GM12878 (cell line): ENCODE measurements around the gene SNX13. TPM values are rescaled to one million over a fixed set of nuclear protein-coding genes. Genes with fewer than 3 reads are reported as not detected.

Experiments
- ATAC-seq: fragments of 200-7000 bp; cut with Tn5 transposase; 3 replicates; pipeline ENCODE4 v1.9.1; 2020; ENCODE audit warnings: mild to moderate bottlenecking, moderate library complexity
- BruUV-seq: library from RNA; stranded (reverse); fragments of 400-500 nt; replicated peaks from 2 replicates; lab custom pipeline; 2021; lab: Mats Ljungman, UMichigan
- CTCF ChIA-PET: fragments of 300-600 bp; sonication (Branson Sonifier 250); formaldehyde crosslinking; extraction: SDS; loops from one replicate; lab custom pipeline; 2021; ENCODE audit warnings: inconsistent platforms; lab: Yijun Ruan, JAX
- POLR2A ChIA-PET: fragments of 350-600 bp; formaldehyde crosslinking; extraction: SDS; loops from one replicate; lab custom pipeline; 2021; ENCODE audit warnings: inconsistent platforms; lab: Charles Lee
- RAD21 ChIA-PET: fragments of 300-600 bp; sonication (Branson Sonifier 250); formaldehyde crosslinking; loops from one replicate; lab custom pipeline; 2023; ENCODE audit warnings: antibody characterized with exemption; ENCODE audit not compliant: unreplicated experiment; lab: Charles Lee
- SMC1A ChIA-PET: fragments of 300-600 bp; sonication (Branson Sonifier 250); formaldehyde crosslinking; loops from one replicate; lab custom pipeline; 2023; ENCODE audit not compliant: unreplicated experiment, uncharacterized antibody; lab: Charles Lee
- DNase-seq: peaks from one replicate; pipeline ENCODE4 v3.0.0-alpha.2; 2011; ENCODE audit warnings: low read depth, low spot score
- FAIRE-seq: peaks from 3 replicates; lab custom pipeline; 2011; peaks lifted over from hg19 to GRCh38; lab: Jason Lieb, UNC
- H2AFZ ChIP-seq: 2 replicates; pipeline ENCODE4 v1.6.0; 2011; ENCODE audit warnings: low read depth, low read length, control low read depth; ENCODE audit not compliant: control insufficient read depth
- H3K27ac ChIP-seq: 2 replicates; pipeline ENCODE4 v1.5.1; 2011; ENCODE audit warnings: control low read depth; ENCODE audit not compliant: control insufficient read depth, insufficient read depth
- H3K27me3 ChIP-seq, 2 experiments: replicated peaks in 1 of 2; 2 replicates each; pipeline versions ENCODE4 v1.6.0 to v1.6.1; 2011; ENCODE audit warnings: low read length in 1 of 2; ENCODE audit not compliant: control insufficient read depth in 2 of 2, insufficient read depth in 2 of 2
- H3K36me3 ChIP-seq, 2 experiments: 2 replicates each; pipeline ENCODE4 v1.5.1; 2011; ENCODE audit warnings: low read length in 1 of 2; ENCODE audit not compliant: control insufficient read depth in 2 of 2, insufficient read depth in 2 of 2
- H3K4me1 ChIP-seq: 2 replicates; pipeline ENCODE4 v1.6.1; 2011; ENCODE audit warnings: mild to moderate bottlenecking, low read length, moderate library complexity, mixed read lengths; ENCODE audit not compliant: control insufficient read depth, insufficient read depth
- H3K4me2 ChIP-seq: 2 replicates; pipeline ENCODE4 v1.6.0; 2011; ENCODE audit warnings: control low read depth; ENCODE audit not compliant: control insufficient read depth, insufficient read depth
- H3K4me3 ChIP-seq: fragments of 200-600 bp; sonication (generic); 2 replicates; pipeline ENCODE4 v1.5.1; 2016
- H3K79me2 ChIP-seq: 2 replicates; pipeline ENCODE4 v1.6.0; 2011; ENCODE audit warnings: low read length; ENCODE audit not compliant: control insufficient read depth, insufficient read depth
- H3K9ac ChIP-seq: 2 replicates; pipeline ENCODE4 v1.8.0; 2011; ENCODE audit warnings: low read length, control low read depth, mixed read lengths; ENCODE audit not compliant: control insufficient read depth, insufficient read depth
- H3K9me3 ChIP-seq: replicated peaks from 3 replicates; pipeline ENCODE4 v1.5.1; 2011; ENCODE audit warnings: mild to moderate bottlenecking, low read length; ENCODE audit not compliant: control insufficient read depth, insufficient read depth
- H4K20me1 ChIP-seq: 2 replicates; pipeline ENCODE4 v1.6.0; 2011; ENCODE audit not compliant: control insufficient read depth, insufficient read depth
- ASH2L ChIP-seq: fragments of 300-600, 200-600 bp; sonication (generic); IDR thresholded peaks from 2 replicates; pipeline ENCODE4 v1.6.1; 2017; ENCODE audit warnings: low read depth, mild to moderate bottlenecking, borderline replicate concordance
- FOXK2 ChIP-seq: fragments of 450-650 bp; IDR thresholded peaks from 2 replicates; pipeline ENCODE4 v1.6.1; 2017; ENCODE audit warnings: mild to moderate bottlenecking, moderate library complexity
- JUNB ChIP-seq: IDR thresholded peaks from 2 replicates; pipeline ENCODE4 v1.6.1; 2016; ENCODE audit warnings: antibody characterized with exemption, mild to moderate bottlenecking
- KDM1A ChIP-seq: fragments of 200-600 bp; sonication (generic); IDR thresholded peaks from 2 replicates; pipeline ENCODE4 v1.6.1; 2016; ENCODE audit warnings: borderline replicate concordance
- PAX5 ChIP-seq: IDR thresholded peaks from 2 replicates; pipeline ENCODE4 v1.6.1; 2011; ENCODE audit warnings: low read depth, low read length, borderline replicate concordance
- RFX5 ChIP-seq: IDR thresholded peaks from 2 replicates; pipeline ENCODE4 v1.6.1; 2011; ENCODE audit warnings: low read depth, low read length, improper control_type of control experiment
- WGBS: methylation state at CpG from one replicate; pipeline ENCODE4 v1.1.6; 2016; ENCODE audit warnings: low lambda C conversion rate; ENCODE audit not compliant: insufficient replicate concordance, insufficient coverage; ENCODE audit errors: missing lambda C conversion rate; 5-methylcytosine and 5-hydroxymethylcytosine counted together
- in situ Hi-C: fragments of 300-500 bp; cut with MboI; formaldehyde crosslinking; loops from 9 replicates; pipeline ENCODE4 v1.14.3; 2018; ENCODE audit warnings: mixed read lengths
- intact Hi-C: fragments of 100-400 bp; cut with micrococcal nuclease; formaldehyde crosslinking; loops from one replicate; pipeline ENCODE4 v1.14.2; 2022; ENCODE audit not compliant: unreplicated experiment
- polyA plus RNA-seq, 11 experiments: library from polyadenylated mRNA; depleted of rRNA in 4 of 11; unstranded in 6 of 11; stranded (reverse) in 5 of 11; fragments of >200 nt; fragmentation: Nextera tagmentation in 4 of 11; fragmentation: Illumina TruSeq in 1 of 11; extraction: Ambion mirVana in 4 of 11; extraction: Trizol in 1 of 11; gene quantifications; 1 replicate in 1 of 11; 2 replicates in 10 of 11; pipeline versions ENCODE4 v1.2.1 to v1.2.3, GENCODE V29; 2011 to 2016; ENCODE audit warnings: inconsistent platforms in 2 of 11, missing spikeins in 2 of 11, low read depth in 1 of 11
- total RNA-seq, 4 experiments: library from RNA; depleted of rRNA in 3 of 4; stranded (reverse); fragments of >200 nt in 3 of 4; fragmentation: Illumina TruSeq in 1 of 4; extraction: Trizol in 1 of 4; gene quantifications; 2 replicates each; pipeline versions ENCODE4 v1.2.1 to v1.2.3, GENCODE V29; 2013 to 2021
- TF ChIP-seq, protein P1 (sequence below): fragments of 450-650 bp; IDR thresholded peaks from 2 replicates; pipeline ENCODE4 v1.6.1; 2014; ENCODE audit warnings: mild to moderate bottlenecking
- TF ChIP-seq, protein P2 (sequence below): fragments of 450-650 bp; IDR thresholded peaks from 2 replicates; pipeline ENCODE4 v1.6.1; 2018; ENCODE audit warnings: mild to moderate bottlenecking, low read depth, moderate library complexity; ENCODE audit not compliant: partially characterized antibody

The SNX13 gene
- total and polyA plus RNA-seq, 10 of the 15 experiments (the other 5 are each of a cell fraction or from before 2014, with no cell fraction given): 2.2 to 17.1 (median 11.9) TPM

DNA sequence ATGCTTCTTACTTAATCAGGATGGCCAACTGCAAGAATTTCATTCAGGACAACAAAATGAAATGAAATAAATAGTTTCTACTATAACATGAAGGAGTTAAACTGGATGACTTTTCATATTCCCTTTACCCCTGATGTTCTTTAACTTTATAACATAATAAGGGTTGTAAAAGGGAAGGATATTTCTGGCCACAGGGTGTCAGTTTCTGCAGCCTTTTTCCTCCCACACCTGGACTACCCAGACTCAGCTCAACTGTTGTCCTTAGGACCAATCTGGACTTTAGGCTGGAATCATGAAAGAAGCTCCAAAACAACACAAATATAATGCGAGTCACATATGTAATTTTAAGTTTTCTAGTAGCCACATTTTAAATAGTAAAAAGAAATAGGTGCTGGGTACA lies 44.0 kb upstream of the SNX13 start:
- H2AFZ ChIP-seq: no peak overlapping the region
- H3K9ac ChIP-seq: no peak overlapping the region
- H3K9me3 ChIP-seq: no peaks in the 10 kb centered on the region
- FAIRE-seq (no peak), ATAC-seq (no peak), DNase-seq (no peak)
- in situ Hi-C loops (no loop called here), intact Hi-C loops (no loop called here)
- no peaks in the 10 kb centered on the region for H3K4me1 ChIP-seq
- no peaks in the 10 kb centered on the region for H3K79me2 ChIP-seq
- WGBS: 0% methylated on average over 1 of the region's 1 CpG
- ChIA-PET RAD21 (interaction anchor here (0.9 to 1.2 kb wide), 2 partner anchors 12 to 214 kb away, joined by 3 read pairs; no protein-coding TSS in a partner anchor), CTCF (interaction anchor here (3.3 kb wide), 1 partner anchor 213 kb away, joined by 16 read pairs; no protein-coding TSS in a partner anchor), SMC1A (interaction anchor here (1.1 to 1.2 kb wide), 2 partner anchors 8 to 214 kb away, joined by 3 to 5 read pairs; no protein-coding TSS in a partner anchor), POLR2A (no interaction called here)
- H3K4me2 ChIP-seq: no peak overlapping the region
- H4K20me1 ChIP-seq: no peaks in the 10 kb centered on the region
- H3K4me3 ChIP-seq: no peak overlapping the region
- BruUV-seq: no TSS peak
- no peak overlapping the region for H3K27ac ChIP-seq
- TF ChIP-seq, protein P1, sequence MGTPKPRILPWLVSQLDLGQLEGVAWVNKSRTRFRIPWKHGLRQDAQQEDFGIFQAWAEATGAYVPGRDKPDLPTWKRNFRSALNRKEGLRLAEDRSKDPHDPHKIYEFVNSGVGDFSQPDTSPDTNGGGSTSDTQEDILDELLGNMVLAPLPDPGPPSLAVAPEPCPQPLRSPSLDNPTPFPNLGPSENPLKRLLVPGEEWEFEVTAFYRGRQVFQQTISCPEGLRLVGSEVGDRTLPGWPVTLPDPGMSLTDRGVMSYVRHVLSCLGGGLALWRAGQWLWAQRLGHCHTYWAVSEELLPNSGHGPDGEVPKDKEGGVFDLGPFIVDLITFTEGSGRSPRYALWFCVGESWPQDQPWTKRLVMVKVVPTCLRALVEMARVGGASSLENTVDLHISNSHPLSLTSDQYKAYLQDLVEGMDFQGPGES: no peak
- no peak for TF ChIP-seq PAX5
- no peak for TF ChIP-seq KDM1A
- TF ChIP-seq FOXK2: no peak
- TF ChIP-seq ASH2L: no peak
- TF ChIP-seq, protein P2, sequence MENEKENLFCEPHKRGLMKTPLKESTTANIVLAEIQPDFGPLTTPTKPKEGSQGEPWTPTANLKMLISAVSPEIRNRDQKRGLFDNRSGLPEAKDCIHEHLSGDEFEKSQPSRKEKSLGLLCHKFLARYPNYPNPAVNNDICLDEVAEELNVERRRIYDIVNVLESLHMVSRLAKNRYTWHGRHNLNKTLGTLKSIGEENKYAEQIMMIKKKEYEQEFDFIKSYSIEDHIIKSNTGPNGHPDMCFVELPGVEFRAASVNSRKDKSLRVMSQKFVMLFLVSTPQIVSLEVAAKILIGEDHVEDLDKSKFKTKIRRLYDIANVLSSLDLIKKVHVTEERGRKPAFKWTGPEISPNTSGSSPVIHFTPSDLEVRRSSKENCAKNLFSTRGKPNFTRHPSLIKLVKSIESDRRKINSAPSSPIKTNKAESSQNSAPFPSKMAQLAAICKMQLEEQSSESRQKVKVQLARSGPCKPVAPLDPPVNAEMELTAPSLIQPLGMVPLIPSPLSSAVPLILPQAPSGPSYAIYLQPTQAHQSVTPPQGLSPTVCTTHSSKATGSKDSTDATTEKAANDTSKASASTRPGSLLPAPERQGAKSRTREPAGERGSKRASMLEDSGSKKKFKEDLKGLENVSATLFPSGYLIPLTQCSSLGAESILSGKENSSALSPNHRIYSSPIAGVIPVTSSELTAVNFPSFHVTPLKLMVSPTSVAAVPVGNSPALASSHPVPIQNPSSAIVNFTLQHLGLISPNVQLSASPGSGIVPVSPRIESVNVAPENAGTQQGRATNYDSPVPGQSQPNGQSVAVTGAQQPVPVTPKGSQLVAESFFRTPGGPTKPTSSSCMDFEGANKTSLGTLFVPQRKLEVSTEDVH: no peak
- no peak for TF ChIP-seq JUNB
- TF ChIP-seq RFX5: no peak
- no peaks in the 10 kb centered on the region for H3K27me3 ChIP-seq
- no peaks in the 10 kb centered on the region for H3K36me3 ChIP-seq
